MCF 10A (cell line): Measurements from ENCODE around the gene RAB27B. TPM values are rescaled to one million over a fixed set of nuclear protein-coding genes. Genes with fewer than 3 reads are reported as not detected.

Experiments
- Bru-seq: library from RNA; stranded (reverse); fragments of 400-500 nt; gene quantifications from one replicate; lab custom pipeline; 2021; lab: Mats Ljungman, UMichigan
- BruChase-seq, 2 experiments: library from RNA; stranded (reverse); fragments of 400-500 nt; gene quantifications; one replicate each; lab custom pipeline; 2021; lab: Mats Ljungman, UMichigan
- BruUV-seq: library from RNA; stranded (reverse); fragments of 400-500 nt; replicated peaks from 2 replicates; lab custom pipeline; 2021; lab: Mats Ljungman, UMichigan
- CTCF ChIA-PET: fragments of 300-600 bp; sonication (Branson Sonifier 250); formaldehyde crosslinking; extraction: SDS; loops from one replicate; lab custom pipeline; 2021; ENCODE audit warnings: antibody characterized with exemption, inconsistent platforms; lab: Yijun Ruan, JAX
- POLR2A ChIA-PET: fragments of 300-600, 350-650 bp; sonication (Branson Sonifier 250); formaldehyde crosslinking; extraction: SDS; loops from one replicate; lab custom pipeline; 2020; ENCODE audit warnings: antibody characterized with exemption, inconsistent platforms; lab: Yijun Ruan, JAX
- DNase-seq: peaks from one replicate; pipeline ENCODE4 v3.0.0-alpha.2; 2018; ENCODE audit not compliant: unreplicated experiment
- H3K27ac Mint-ChIP-seq: one replicate; pipeline ENCODE4 v1.8.0; 2022; ENCODE audit warnings: mild to moderate bottlenecking, low read depth, mixed read lengths; ENCODE audit not compliant: unreplicated experiment
- H3K27me3 Mint-ChIP-seq: one replicate; pipeline ENCODE4 v1.8.0; 2022; ENCODE audit warnings: mixed read lengths; ENCODE audit not compliant: insufficient read depth, unreplicated experiment
- H3K36me3 Mint-ChIP-seq: one replicate; pipeline ENCODE4 v1.8.0; 2022; ENCODE audit warnings: mild to moderate bottlenecking, moderate library complexity, mixed read lengths; ENCODE audit not compliant: insufficient read depth, unreplicated experiment
- H3K4me1 Mint-ChIP-seq: one replicate; pipeline ENCODE4 v1.8.0; 2022; ENCODE audit warnings: mixed read lengths; ENCODE audit not compliant: insufficient read depth, unreplicated experiment
- H3K4me3 Mint-ChIP-seq: one replicate; pipeline ENCODE4 v1.8.0; 2022; ENCODE audit warnings: mild to moderate bottlenecking, moderate library complexity, mixed read lengths; ENCODE audit not compliant: unreplicated experiment
- H3K9me3 Mint-ChIP-seq: one replicate; pipeline ENCODE4 v1.8.0; 2022; ENCODE audit warnings: mixed read lengths; ENCODE audit not compliant: unreplicated experiment
- intact Hi-C: fragments of 100-400 bp; cut with micrococcal nuclease; formaldehyde crosslinking; loops from 2 replicates; pipeline ENCODE4 v1.14.1; 2022
- long read RNA-seq: library from polyadenylated mRNA; stranded (forward); transcript quantifications from one replicate; pipeline ENCODE4 v2.0.0, GENCODE V29; 2022
- total RNA-seq: library from RNA; stranded (reverse); gene quantifications from 2 replicates; pipeline ENCODE4 v1.2.3, GENCODE V29; 2022
- TF ChIP-seq, protein P1 (sequence below): fragments of 200-600 bp; IDR thresholded peaks from one replicate; pipeline ENCODE4 v1.8.0; 2022; ENCODE audit warnings: antibody characterized with exemption, mild to moderate bottlenecking; ENCODE audit not compliant: unreplicated experiment

The RAB27B gene, protein sequence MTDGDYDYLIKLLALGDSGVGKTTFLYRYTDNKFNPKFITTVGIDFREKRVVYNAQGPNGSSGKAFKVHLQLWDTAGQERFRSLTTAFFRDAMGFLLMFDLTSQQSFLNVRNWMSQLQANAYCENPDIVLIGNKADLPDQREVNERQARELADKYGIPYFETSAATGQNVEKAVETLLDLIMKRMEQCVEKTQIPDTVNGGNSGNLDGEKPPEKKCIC
- total RNA-seq (32.2 and 73.5 TPM in 2 replicates), Bru-seq, nascent RNA (percentile 96 among the genes with signal in this experiment), BruChase-seq, experiment 1, labeled RNA remaining after a 6-hour chase (percentile 97 among the genes with signal in this experiment), BruChase-seq, experiment 2, labeled RNA remaining after a 2-hour chase (percentile 93 among the genes with signal in this experiment)
- long read RNA-seq, full-length matches to known transcripts = 37 of 50 reads
- long read RNA-seq, partial matches to known transcripts = 1 of 50 reads
- long read RNA-seq, other reads (novel, unspliced or antisense) = 12 of 50 reads

DNA sequence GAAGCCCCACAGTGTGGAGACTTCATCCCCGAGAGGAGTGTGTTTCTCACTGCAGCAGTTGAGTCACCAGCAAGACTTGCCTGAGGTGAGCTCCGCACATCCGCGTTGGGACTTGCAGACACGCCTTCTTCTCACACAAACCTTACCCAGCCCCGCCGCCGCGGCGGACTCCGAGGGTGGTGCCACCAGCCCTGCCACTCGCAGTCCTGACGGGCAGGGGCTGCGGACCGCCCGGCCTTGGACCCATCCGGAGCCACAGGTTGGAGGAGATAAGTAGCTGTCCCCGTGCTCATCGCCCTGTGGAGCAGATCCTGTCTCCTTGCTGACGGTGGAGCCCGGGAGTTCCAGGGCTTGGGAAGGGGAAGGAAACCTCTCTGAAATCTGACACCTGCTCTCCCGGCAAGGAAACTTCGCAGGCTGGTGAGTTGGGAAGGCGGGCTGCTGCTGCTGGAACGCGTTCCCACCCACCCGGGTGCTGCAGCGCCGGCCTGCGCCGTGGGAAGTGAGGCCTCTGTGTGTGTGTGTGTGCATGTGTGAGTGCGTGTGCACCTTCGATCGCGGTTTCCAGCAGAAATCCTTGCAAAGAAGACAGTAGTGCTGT, at the start of gene RAB27B:
RAB27B (plus strand) TSS at position 197 of the 601 bp plus-strand sequence. CDS start 49,109 bp downstream, outside the sequence.
- peak within 1 kb of the TSS; percentile 75 for H3K27ac Mint-ChIP-seq
- ChIA-PET CTCF (interaction anchor here (0.7 to 1.1 kb wide), 4 partner anchors 21 to 406 kb away, joined by 3 to 4 read pairs (median 4); no protein-coding TSS in a partner anchor), POLR2A (interaction anchor here (0.6 to 3.6 kb wide), 29 partner anchors 9 to 638 kb away, joined by 3 to 42 read pairs (median 4); no protein-coding TSS in a partner anchor)
- H3K27me3 Mint-ChIP-seq = no peaks in the 10 kb centered on the region
- peaks cover 12% of the 10 kb centered on the region for H3K9me3 Mint-ChIP-seq
- intact Hi-C loops = loop anchor here (1.0 to 10.0 kb wide), 5 partner anchors 53 to 154 kb away; no protein-coding TSS in a partner anchor
- H3K36me3 Mint-ChIP-seq = peaks cover 6% of the 10 kb centered on the region
- peak within 1 kb of the TSS; percentile 92 for H3K4me3 Mint-ChIP-seq
- peak; percentile 94 for DNase-seq
- TF ChIP-seq, protein P1, sequence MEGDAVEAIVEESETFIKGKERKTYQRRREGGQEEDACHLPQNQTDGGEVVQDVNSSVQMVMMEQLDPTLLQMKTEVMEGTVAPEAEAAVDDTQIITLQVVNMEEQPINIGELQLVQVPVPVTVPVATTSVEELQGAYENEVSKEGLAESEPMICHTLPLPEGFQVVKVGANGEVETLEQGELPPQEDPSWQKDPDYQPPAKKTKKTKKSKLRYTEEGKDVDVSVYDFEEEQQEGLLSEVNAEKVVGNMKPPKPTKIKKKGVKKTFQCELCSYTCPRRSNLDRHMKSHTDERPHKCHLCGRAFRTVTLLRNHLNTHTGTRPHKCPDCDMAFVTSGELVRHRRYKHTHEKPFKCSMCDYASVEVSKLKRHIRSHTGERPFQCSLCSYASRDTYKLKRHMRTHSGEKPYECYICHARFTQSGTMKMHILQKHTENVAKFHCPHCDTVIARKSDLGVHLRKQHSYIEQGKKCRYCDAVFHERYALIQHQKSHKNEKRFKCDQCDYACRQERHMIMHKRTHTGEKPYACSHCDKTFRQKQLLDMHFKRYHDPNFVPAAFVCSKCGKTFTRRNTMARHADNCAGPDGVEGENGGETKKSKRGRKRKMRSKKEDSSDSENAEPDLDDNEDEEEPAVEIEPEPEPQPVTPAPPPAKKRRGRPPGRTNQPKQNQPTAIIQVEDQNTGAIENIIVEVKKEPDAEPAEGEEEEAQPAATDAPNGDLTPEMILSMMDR = no peak
- BruUV-seq = no TSS peak
- H3K4me1 Mint-ChIP-seq = peaks cover 60% of the 10 kb centered on the region

DNA sequence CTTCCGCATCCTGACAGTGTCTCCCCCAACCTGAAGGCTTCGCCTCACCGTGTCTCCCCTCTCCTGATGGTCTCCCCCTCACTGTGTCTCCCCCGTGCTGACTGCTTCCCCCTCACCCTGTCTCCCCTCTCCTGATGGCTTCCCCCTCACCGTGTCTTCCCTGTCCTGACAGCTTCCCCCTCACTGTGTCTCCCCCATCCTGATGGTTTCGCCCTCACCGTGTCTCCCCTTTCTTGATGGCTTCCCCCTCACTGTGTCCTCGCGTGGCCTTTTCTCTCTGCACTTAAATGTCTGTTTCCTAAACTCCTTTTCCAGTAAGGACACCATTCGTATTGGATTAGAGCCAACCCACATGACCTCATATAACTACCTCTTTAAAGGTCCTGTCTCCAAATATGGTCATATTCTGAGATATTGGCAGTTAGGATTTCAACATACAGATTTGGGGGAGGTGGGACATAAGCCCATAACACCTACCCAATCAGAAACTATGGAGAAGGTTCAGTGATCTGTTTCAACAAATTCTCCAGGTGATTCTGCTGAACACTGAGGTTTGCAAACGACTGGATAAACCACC, 47.9 kb upstream of the RAB27B start:
- intact Hi-C loops = no loop called here
- CTCF ChIA-PET = no interaction called here

DNA sequence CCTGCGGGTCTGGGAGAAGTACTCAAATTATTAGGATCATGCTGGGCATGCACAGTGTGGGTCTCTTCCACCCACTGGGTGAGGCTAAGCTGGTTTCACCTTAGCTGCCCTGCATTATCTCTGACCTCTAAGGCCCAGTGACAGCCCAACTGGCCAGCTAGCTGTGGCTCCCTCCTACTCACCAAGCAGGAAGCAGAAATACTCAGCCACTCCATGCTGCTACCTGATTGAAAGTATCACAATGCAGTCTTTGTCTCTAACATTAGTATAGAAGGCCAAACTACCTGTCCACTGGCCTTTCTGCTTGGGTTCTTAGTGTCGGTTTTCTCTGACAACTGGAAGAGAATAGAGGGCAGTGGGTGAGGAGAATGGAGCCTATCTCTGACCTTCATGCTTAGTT, 47.3 kb upstream of the RAB27B start:
- Mint-ChIP-seq H3K9me3 (no peaks in the 10 kb centered on the region), H3K4me3 (no peak overlapping the region), H3K27me3 (no peaks in the 10 kb centered on the region), H3K4me1 (peaks cover 29% of the 10 kb centered on the region), H3K36me3 (no peaks in the 10 kb centered on the region), H3K27ac (no peak overlapping the region)
- no TSS peak for BruUV-seq
- DNase-seq = no peak
- intact Hi-C loops = no loop called here
- ChIA-PET POLR2A (no interaction called here), CTCF (interaction anchor here (0.5 kb wide), 1 partner anchor 51 kb away, joined by 3 read pairs; no protein-coding TSS in a partner anchor)
- TF ChIP-seq, protein P1 = no peak

More for the DNA sequence above, 47.9 kb upstream of the RAB27B start:
- H3K27ac Mint-ChIP-seq = no peak overlapping the region
- TF ChIP-seq, protein P1 = no peak
- BruUV-seq = no TSS peak
- no peaks in the 10 kb centered on the region for H3K9me3 Mint-ChIP-seq
- H3K4me1 Mint-ChIP-seq = peaks cover 35% of the 10 kb centered on the region
- no peak overlapping the region for H3K4me3 Mint-ChIP-seq
- no peak for DNase-seq
- no peaks in the 10 kb centered on the region for H3K36me3 Mint-ChIP-seq
- H3K27me3 Mint-ChIP-seq = no peaks in the 10 kb centered on the region
- POLR2A ChIA-PET = interaction anchor here (1.5 kb wide), 1 partner anchor 48 kb away, joined by 5 read pairs; the partner anchor contains the start of gene RAB27B
